K562 (cell line): ENCODE results near the gene FYB1. TPM values are rescaled to one million over a fixed set of nuclear protein-coding genes. Genes with fewer than 3 reads are reported as not detected.

Source experiments
- BDP1 ChIP-seq: IDR thresholded peaks from 3 replicates; pipeline ENCODE4 v1.6.1; 2011; ENCODE audit not compliant: insufficient read length, insufficient read depth
- E2F6 ChIP-seq, 2 experiments: IDR thresholded peaks; 2 replicates each; pipeline ENCODE4 v1.6.1; 2011; ENCODE audit warnings: borderline replicate concordance in 1 of 2, control low read depth in 1 of 2, low read depth in 1 of 2, low read length in 1 of 2, mild to moderate bottlenecking in 1 of 2, mixed read lengths in 1 of 2, moderate library complexity in 1 of 2; ENCODE audit not compliant: insufficient read depth in 1 of 2, insufficient read length in 1 of 2, poor library complexity in 1 of 2, severe bottlenecking in 1 of 2; ENCODE audit errors: extremely low read depth in 1 of 2
- RBM14 ChIP-seq: fragments of 200-400 bp; formaldehyde crosslinking; IDR thresholded peaks from 2 replicates; pipeline ENCODE4 v1.6.1; 2018; ENCODE audit warnings: low read depth, mild to moderate bottlenecking, low read length, moderate library complexity, borderline replicate concordance; ENCODE audit not compliant: insufficient read depth
- REST ChIP-seq, 2 experiments: fragments of 450-650 bp; formaldehyde crosslinking in 1 of 2; IDR thresholded peaks; 2 replicates each; pipeline versions ENCODE4 v1.4.0 to v1.6.1; 2014 to 2020; ENCODE audit warnings: mild to moderate bottlenecking in 2 of 2, borderline replicate concordance in 1 of 2, low read depth in 1 of 2
- SMAD4 ChIP-seq: fragments of 250-450 bp; sonication (Bioruptor Pico); conservative IDR thresholded peaks from 2 replicates; pipeline ENCODE4 v1.8.0; 2021; ENCODE audit warnings: inconsistent platforms, mild to moderate bottlenecking, moderate library complexity
- TCF7 ChIP-seq: sonication (generic); IDR thresholded peaks from 2 replicates; pipeline ENCODE4 v1.6.1; 2016; ENCODE audit warnings: antibody characterized with exemption, borderline replicate concordance
- TRIM24 ChIP-seq, 2 experiments: fragments of 450-650 bp; IDR thresholded peaks; 2 replicates each; pipeline ENCODE4 v1.6.1; 2016
- ZNF780A ChIP-seq: fragments of 250-450 bp; sonication (Bioruptor Pico); IDR thresholded peaks from 2 replicates; pipeline ENCODE4 v1.5.0; 2021; ENCODE audit warnings: mild to moderate bottlenecking
- ZNF785 ChIP-seq: fragments of 250-450 bp; sonication (Bioruptor Pico); IDR thresholded peaks from 2 replicates; pipeline ENCODE4 v1.4.0; 2020; ENCODE audit warnings: mild to moderate bottlenecking
- polyA plus RNA-seq, 8 experiments: library from polyadenylated mRNA; depleted of rRNA in 4 of 8; stranded (reverse) in 5 of 8; unstranded in 3 of 8; fragments of >200 nt; fragmentation: Nextera tagmentation in 2 of 8; fragmentation: Illumina TruSeq in 1 of 8; extraction: Ambion mirVana in 2 of 8; extraction: Trizol in 1 of 8; gene quantifications; 2 replicates each; pipeline versions ENCODE4 v1.2.1 to v1.2.3, GENCODE V29; 2011 to 2014; ENCODE audit warnings: inconsistent platforms in 1 of 8, missing spikeins in 1 of 8
- total RNA-seq, 7 experiments: library from RNA; depleted of rRNA in 6 of 7; stranded (reverse); fragments of >200 nt in 6 of 7; fragmentation: Illumina TruSeq in 2 of 7; extraction: Trizol in 2 of 7; gene quantifications; 2 replicates each; pipeline versions ENCODE4 v1.2.1 to v1.2.3, GENCODE V29; 2011 to 2021; ENCODE audit warnings: low replicate concordance in 1 of 7
- TF ChIP-seq, protein P1 (sequence below): fragments of 200-400 bp; formaldehyde crosslinking; IDR thresholded peaks from 2 replicates; pipeline ENCODE4 v1.6.1; 2017; ENCODE audit warnings: mild to moderate bottlenecking, low read depth, low read length, moderate library complexity
- TF ChIP-seq, protein P2 (sequence below): sonication (generic); formaldehyde crosslinking; IDR thresholded peaks from 2 replicates; pipeline ENCODE4 v1.8.0; 2022; ENCODE audit warnings: missing genetic modification reagents, mild to moderate bottlenecking, borderline replicate concordance

Gene FYB1
- total and polyA plus RNA-seq, 9 of the 15 experiments (the other 6 are each of a cell fraction or from before 2014, with no cell fraction given): 4.7 to 31.5 (median 9.7) TPM

GRCh38 chr5:39158127-39158593 lies 61.2 kb downstream of the FYB1 start (continued):
- no peak for TF ChIP-seq RBM14
- no peak for TF ChIP-seq ZNF785
- no peak for TF ChIP-seq ZNF780A (CRISPR knock-in tag)
- TF ChIP-seq TRIM24 (IDR thresholded peaks at IDR 0.05): 0 out of 4 replicates have a peak, but pooled peaks of 1 of the 2 experiments have one; percentile 22
- no peak for TF ChIP-seq REST (IDR thresholded peaks at IDR 0.05; ENCODE audit: borderline replicate concordance)
- TF ChIP-seq REST (CRISPR knock-in tag; IDR thresholded peaks at IDR 0.05; ENCODE audit: low read depth): no peak
- no peak for TF ChIP-seq TCF7
- TF ChIP-seq SMAD4 (CRISPR knock-in tag): peak; percentile 59
- peak in 1 of 2 experiments; percentile 45 for TF ChIP-seq E2F6 (IDR thresholded peaks at IDR 0.05; ENCODE audit: borderline replicate concordance in 1 of 2, extremely low read depth in 1 of 2, insufficient read depth in 1 of 2, insufficient read length in 1 of 2, low read depth in 1 of 2, low read length in 1 of 2, poor library complexity in 1 of 2, severe bottlenecking in 1 of 2)
- TF ChIP-seq, protein P1, sequence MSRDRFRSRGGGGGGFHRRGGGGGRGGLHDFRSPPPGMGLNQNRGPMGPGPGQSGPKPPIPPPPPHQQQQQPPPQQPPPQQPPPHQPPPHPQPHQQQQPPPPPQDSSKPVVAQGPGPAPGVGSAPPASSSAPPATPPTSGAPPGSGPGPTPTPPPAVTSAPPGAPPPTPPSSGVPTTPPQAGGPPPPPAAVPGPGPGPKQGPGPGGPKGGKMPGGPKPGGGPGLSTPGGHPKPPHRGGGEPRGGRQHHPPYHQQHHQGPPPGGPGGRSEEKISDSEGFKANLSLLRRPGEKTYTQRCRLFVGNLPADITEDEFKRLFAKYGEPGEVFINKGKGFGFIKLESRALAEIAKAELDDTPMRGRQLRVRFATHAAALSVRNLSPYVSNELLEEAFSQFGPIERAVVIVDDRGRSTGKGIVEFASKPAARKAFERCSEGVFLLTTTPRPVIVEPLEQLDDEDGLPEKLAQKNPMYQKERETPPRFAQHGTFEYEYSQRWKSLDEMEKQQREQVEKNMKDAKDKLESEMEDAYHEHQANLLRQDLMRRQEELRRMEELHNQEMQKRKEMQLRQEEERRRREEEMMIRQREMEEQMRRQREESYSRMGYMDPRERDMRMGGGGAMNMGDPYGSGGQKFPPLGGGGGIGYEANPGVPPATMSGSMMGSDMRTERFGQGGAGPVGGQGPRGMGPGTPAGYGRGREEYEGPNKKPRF: no peak
- no peak for TF ChIP-seq BDP1
- TF ChIP-seq, protein P2, sequence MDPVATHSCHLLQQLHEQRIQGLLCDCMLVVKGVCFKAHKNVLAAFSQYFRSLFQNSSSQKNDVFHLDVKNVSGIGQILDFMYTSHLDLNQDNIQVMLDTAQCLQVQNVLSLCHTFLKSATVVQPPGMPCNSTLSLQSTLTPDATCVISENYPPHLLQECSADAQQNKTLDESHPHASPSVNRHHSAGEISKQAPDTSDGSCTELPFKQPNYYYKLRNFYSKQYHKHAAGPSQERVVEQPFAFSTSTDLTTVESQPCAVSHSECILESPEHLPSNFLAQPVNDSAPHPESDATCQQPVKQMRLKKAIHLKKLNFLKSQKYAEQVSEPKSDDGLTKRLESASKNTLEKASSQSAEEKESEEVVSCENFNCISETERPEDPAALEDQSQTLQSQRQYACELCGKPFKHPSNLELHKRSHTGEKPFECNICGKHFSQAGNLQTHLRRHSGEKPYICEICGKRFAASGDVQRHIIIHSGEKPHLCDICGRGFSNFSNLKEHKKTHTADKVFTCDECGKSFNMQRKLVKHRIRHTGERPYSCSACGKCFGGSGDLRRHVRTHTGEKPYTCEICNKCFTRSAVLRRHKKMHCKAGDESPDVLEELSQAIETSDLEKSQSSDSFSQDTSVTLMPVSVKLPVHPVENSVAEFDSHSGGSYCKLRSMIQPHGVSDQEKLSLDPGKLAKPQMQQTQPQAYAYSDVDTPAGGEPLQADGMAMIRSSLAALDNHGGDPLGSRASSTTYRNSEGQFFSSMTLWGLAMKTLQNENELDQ (CRISPR knock-in tag): no peak
